Naive thymus-derived CD4-positive, alpha-beta T cell (primary cell): Measurements from ENCODE around the gene CLNK. TPM values are rescaled to one million over a fixed set of nuclear protein-coding genes. Genes with fewer than 3 reads are reported as not detected.
A peak's percentile ranks its signal among the peaks of the same experiment; 100 is the strongest.

Experiments used
- ATAC-seq: fragments of 150-1000 bp; cut with Tn5 transposase; 2 replicates; pipeline ENCODE4 v1.10.0; 2021; ENCODE audit warnings: mild to moderate bottlenecking, moderate library complexity
- CTCF ChIA-PET: fragments of 350-600 bp; sonication (Branson Sonifier 250); formaldehyde crosslinking; loops from one replicate; lab custom pipeline; 2021; ENCODE audit warnings: antibody characterized with exemption; lab: Charles Lee
- POLR2A ChIA-PET: fragments of 350-600 bp; sonication (Branson Sonifier 250); formaldehyde crosslinking; loops from one replicate; lab custom pipeline; 2021; ENCODE audit warnings: antibody characterized with exemption, inconsistent platforms; lab: Charles Lee
- DNase-seq, 9 donors: peaks; one replicate each; pipeline versions ENCODE4 v3.0.0 to v3.0.0-alpha.2; 2020 to 2022; ENCODE audit warnings: mixed read lengths in 1 of 9
- H3K27ac ChIP-seq: one replicate; pipeline ENCODE4 v1.7.0; 2013; ENCODE audit warnings: mild to moderate bottlenecking, low read depth, low read length, moderate library complexity
- H3K27me3 ChIP-seq, 2 donors: one replicate each; pipeline ENCODE4 v1.7.0; 2013; ENCODE audit warnings: low read length in 2 of 2, mild to moderate bottlenecking in 2 of 2, moderate library complexity in 2 of 2; ENCODE audit not compliant: control insufficient read depth in 2 of 2, insufficient read depth in 2 of 2
- H3K36me3 ChIP-seq, 3 experiments: 1 replicate in 2 of 3; 2 replicates in 1 of 3; pipeline ENCODE4 v1.7.0; 2013; ENCODE audit warnings: low read length in 3 of 3, mild to moderate bottlenecking in 3 of 3, moderate library complexity in 1 of 3; ENCODE audit not compliant: insufficient read depth in 3 of 3, control insufficient read depth in 2 of 3
- H3K4me1 ChIP-seq, 2 donors: one replicate each; pipeline ENCODE4 v1.7.0; 2013; ENCODE audit warnings: low read length in 2 of 2, mild to moderate bottlenecking in 2 of 2, moderate library complexity in 1 of 2; ENCODE audit not compliant: control insufficient read depth in 2 of 2, insufficient read depth in 2 of 2
- H3K4me3 ChIP-seq: 2 replicates; pipeline ENCODE4 v1.7.0; 2013; ENCODE audit warnings: mild to moderate bottlenecking, low read length
- H3K9me3 ChIP-seq, 3 experiments: 1 replicate in 2 of 3; 2 replicates in 1 of 3; pipeline ENCODE4 v1.7.0; 2013; ENCODE audit warnings: low read length in 3 of 3; ENCODE audit not compliant: control insufficient read depth in 2 of 3
- H3K27ac Mint-ChIP-seq, 9 donors: one replicate each; pipeline ENCODE4 v1.8.0; 2020 to 2022; ENCODE audit warnings: mixed read lengths in 9 of 9, mild to moderate bottlenecking in 8 of 9, moderate library complexity in 5 of 9, inconsistent platforms in 2 of 9
- H3K27me3 Mint-ChIP-seq, 5 donors: one replicate each; pipeline ENCODE4 v1.8.0; 2021 to 2022; ENCODE audit warnings: mixed read lengths in 5 of 5, mild to moderate bottlenecking in 1 of 5
- H3K36me3 Mint-ChIP-seq, 5 donors: one replicate each; pipeline ENCODE4 v1.8.0; 2020 to 2022; ENCODE audit warnings: mixed read lengths in 5 of 5, mild to moderate bottlenecking in 3 of 5, inconsistent platforms in 1 of 5
- H3K4me1 Mint-ChIP-seq, 7 donors: one replicate each; pipeline ENCODE4 v1.8.0; 2020 to 2022; ENCODE audit warnings: mixed read lengths in 7 of 7, mild to moderate bottlenecking in 3 of 7, inconsistent platforms in 1 of 7
- H3K4me3 Mint-ChIP-seq, 10 donors: one replicate each; pipeline ENCODE4 v1.8.0; 2020 to 2022; ENCODE audit warnings: mild to moderate bottlenecking in 10 of 10, mixed read lengths in 10 of 10, moderate library complexity in 6 of 10, inconsistent platforms in 2 of 10
- H3K9me3 Mint-ChIP-seq, 11 donors: one replicate each; pipeline ENCODE4 v1.8.0; 2020 to 2022; ENCODE audit warnings: mixed read lengths in 11 of 11, mild to moderate bottlenecking in 4 of 11, inconsistent platforms in 1 of 11, moderate library complexity in 1 of 11
- intact Hi-C, 2 donors: fragments of 100-400 bp; cut with micrococcal nuclease; formaldehyde crosslinking; loops; one replicate each; pipeline ENCODE4 v1.15.1; 2023
- polyA plus RNA-seq, 2 donors: library from polyadenylated mRNA; unstranded; fragments of 300-500 nt; fragmentation: Illumina TruSeq; gene quantifications; one replicate each; pipeline ENCODE4 v1.2.3, GENCODE V29; 2021
- total RNA-seq, 6 experiments: library from RNA in 5 of 6; stranded (reverse) in 5 of 6; gene quantifications; 1 replicate in 5 of 6; 2 replicates in 1 of 6; pipeline ENCODE4 v1.2.3 and lab custom pipeline; 2021 to 2026

CLNK gene
- total and polyA plus RNA-seq, 7 experiments from 2014 or later = 0.13 to 0.66 (median 0.22) TPM; not detected in 4

DNA sequence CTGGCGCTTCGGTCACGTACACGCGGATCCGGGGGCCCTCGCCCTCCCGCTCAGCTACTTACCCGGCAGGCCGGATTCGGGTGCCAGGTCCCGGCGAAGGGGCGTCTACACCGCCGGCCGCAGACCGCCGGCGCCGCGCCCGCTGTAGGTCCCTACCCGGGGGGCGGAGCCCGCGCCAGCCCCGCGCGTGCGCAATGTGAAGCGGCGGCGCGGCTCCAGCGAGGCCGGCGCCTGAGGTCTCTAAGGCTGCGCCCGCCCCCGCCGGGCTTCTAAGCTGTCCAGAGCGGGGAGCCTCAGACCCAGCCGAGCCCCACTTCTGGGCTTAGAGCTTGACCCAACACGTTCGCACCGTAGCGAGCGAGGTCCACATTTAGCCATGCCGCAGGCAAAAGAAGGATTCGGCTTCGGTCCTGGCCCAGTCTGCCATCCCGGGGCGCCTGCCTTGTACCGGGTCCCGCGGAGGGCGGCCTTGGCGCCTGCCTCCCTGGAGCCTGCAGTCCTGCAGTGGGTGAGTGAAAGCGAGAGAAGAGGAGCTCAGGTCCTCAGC lies 227.2 kb downstream of the CLNK start, which contains the start of gene ZNF518B:
TSS of gene ZNF518B (minus strand) at position 172 of the 547 bp plus-strand sequence. CDS start 11,098 bp downstream, outside the sequence.
- ATAC-seq (peak; percentile 80), DNase-seq (peak; percentile 73 to 89 (median 85))
- Histone ChIP-seq H3K4me3 (peak within 1 kb of the TSS; percentile 75), H3K4me1 (peaks cover 4 to 15% of the 10 kb centered on the region in 2 donors), H3K9me3 (peaks cover 0 to 10% (median 2%) of the 10 kb centered on the region in 3 experiments), H3K27ac (peak within 1 kb of the TSS; percentile 67), H3K36me3 (peaks cover 0 to 24% (median 4%) of the 10 kb centered on the region in 3 experiments), H3K27me3 (no peaks in the 10 kb centered on the region)
- Mint-ChIP-seq H3K27ac (peak within 1 kb of the TSS; percentile 79 to 95 (median 88)), H3K4me1 (peaks cover 16 to 63% (median 53%) of the 10 kb centered on the region in 7 donors), H3K36me3 (peaks cover 24 to 36% (median 32%) of the 10 kb centered on the region in 5 donors), H3K27me3 (peaks cover 0 to 19% (median 8%) of the 10 kb centered on the region in 5 donors), H3K9me3 (peaks cover 2 to 19% (median 7%) of the 10 kb centered on the region in 11 donors), H3K4me3 (peak within 1 kb of the TSS; percentile 81 to 93 (median 88))
- POLR2A ChIA-PET = interaction anchor here (0.6 to 2.3 kb wide), 8 partner anchors 11 to 766 kb away, joined by 3 to 24 read pairs (median 3); partner anchors contain the start of gene WDR1
- CTCF ChIA-PET = interaction anchor here (0.9 kb wide), 1 partner anchor 44 kb away, joined by 3 read pairs; no protein-coding TSS in a partner anchor
- intact Hi-C loops = loop anchor here (1.0 to 10.0 kb wide), 11 partner anchors 81 to 1013 kb away; no protein-coding TSS in a partner anchor

- Histone ChIP-seq H3K36me3 (peaks cover 0 to 27% (median 4%) of the 10 kb centered on the region in 3 experiments), H3K4me3 (peak overlapping the region; percentile 75), H3K27me3 (no peaks in the 10 kb centered on the region), H3K9me3 (peaks cover 0 to 8% (median 5%) of the 10 kb centered on the region in 3 experiments), H3K27ac (peak overlapping the region; percentile 67), H3K4me1 (peaks cover 4 to 15% of the 10 kb centered on the region in 2 donors)
- peak; percentile 31 to 67 (median 60) for DNase-seq
- intact Hi-C loops = loop anchor here (1.0 to 10.0 kb wide), 11 partner anchors 82 to 1014 kb away; no protein-coding TSS in a partner anchor
- H3K36me3 Mint-ChIP-seq = peaks cover 27 to 42% (median 38%) of the 10 kb centered on the region in 5 donors
- ATAC-seq = peak; percentile 59
- CTCF ChIA-PET = no interaction called here
- POLR2A ChIA-PET = interaction anchor here (0.9 to 2.3 kb wide), 6 partner anchors 10 to 766 kb away, joined by 3 to 24 read pairs (median 4); partner anchors contain the start of gene WDR1
- H3K27me3 Mint-ChIP-seq = peaks cover 0 to 13% (median 3%) of the 10 kb centered on the region in 5 donors
- H3K9me3 Mint-ChIP-seq = peaks cover 0 to 25% (median 9%) of the 10 kb centered on the region in 11 donors
- peaks cover 15 to 59% (median 49%) of the 10 kb centered on the region in 7 donors for H3K4me1 Mint-ChIP-seq
- peak overlapping the region; percentile 81 to 93 (median 88) for H3K4me3 Mint-ChIP-seq
- peak overlapping the region; percentile 79 to 95 (median 88) for H3K27ac Mint-ChIP-seq
Measured at GRCh38 chr4:10456595-10457254, 227.8 kb downstream of the CLNK start.

DNA sequence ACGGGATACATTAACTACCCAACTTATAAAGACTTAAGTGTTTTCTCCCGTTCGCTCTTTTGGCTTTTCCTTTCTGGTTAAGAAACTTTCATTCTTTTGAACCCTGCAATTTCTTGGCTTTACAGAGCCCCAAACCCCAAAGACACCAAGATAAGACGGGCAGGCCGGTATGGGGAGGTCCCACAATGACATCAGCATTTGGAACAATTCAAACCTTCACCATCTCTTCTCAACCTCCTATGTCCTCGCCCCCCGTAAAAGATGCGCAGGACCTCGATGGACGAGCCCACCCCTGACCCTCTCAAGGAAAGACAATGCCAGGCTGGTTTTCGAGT lies 228.3 kb downstream of the CLNK start:
- Histone ChIP-seq H3K27me3 (no peaks in the 10 kb centered on the region), H3K36me3 (peaks cover 0 to 30% (median 4%) of the 10 kb centered on the region in 3 experiments), H3K9me3 (peaks cover 0 to 8% (median 4%) of the 10 kb centered on the region in 3 experiments), H3K27ac (peak overlapping the region; percentile 67), H3K4me1 (peaks cover 4 to 15% of the 10 kb centered on the region in 2 donors), H3K4me3 (peak overlapping the region; percentile 75)
- intact Hi-C loops = loop anchor here (2.0 to 10.0 kb wide), 8 partner anchors 275 to 1015 kb away; no protein-coding TSS in a partner anchor
- Mint-ChIP-seq H3K4me1 (peaks cover 12 to 59% (median 46%) of the 10 kb centered on the region in 7 donors), H3K4me3 (peak overlapping the region; percentile 81 to 93 (median 88)), H3K27me3 (peaks cover 0 to 10% (median 0%) of the 10 kb centered on the region in 5 donors), H3K27ac (peak overlapping the region; percentile 79 to 95 (median 88)), H3K36me3 (peaks cover 27 to 45% (median 42%) of the 10 kb centered on the region in 5 donors), H3K9me3 (peaks cover 0 to 29% (median 10%) of the 10 kb centered on the region in 11 donors)
- CTCF ChIA-PET = no interaction called here
- DNase-seq (no peak), ATAC-seq (no peak)
- POLR2A ChIA-PET = interaction anchor here (0.6 to 2.3 kb wide), 5 partner anchors 291 to 765 kb away, joined by 3 to 24 read pairs (median 3); partner anchors contain the start of gene WDR1

- Histone ChIP-seq H3K4me3 (no peak overlapping the region), H3K9me3 (peaks cover 0 to 9% (median 8%) of the 10 kb centered on the region in 3 experiments), H3K27ac (no peak overlapping the region), H3K27me3 (no peaks in the 10 kb centered on the region), H3K4me1 (peaks cover 4 to 15% of the 10 kb centered on the region in 2 donors), H3K36me3 (peaks cover 0 to 39% (median 13%) of the 10 kb centered on the region in 3 experiments)
- H3K9me3 Mint-ChIP-seq = peaks cover 4 to 40% (median 11%) of the 10 kb centered on the region in 11 donors
- DNase-seq = no peak
- H3K36me3 Mint-ChIP-seq = peaks cover 36 to 54% (median 52%) of the 10 kb centered on the region in 5 donors
- no peak for ATAC-seq
- H3K4me3 Mint-ChIP-seq = peak overlapping the region in 9 of 10 donors; percentile 2 to 91 (median 38)
- H3K27ac Mint-ChIP-seq = peak overlapping the region in 3 of 9 donors; percentile 26 to 62 (median 32)
- peaks cover 0 to 5% (median 0%) of the 10 kb centered on the region in 5 donors for H3K27me3 Mint-ChIP-seq
- POLR2A ChIA-PET = no interaction called here
- peaks cover 7 to 52% (median 39%) of the 10 kb centered on the region in 7 donors for H3K4me1 Mint-ChIP-seq
- intact Hi-C loops = loop anchor here (5.0 to 10.0 kb wide), 4 partner anchors 358 to 850 kb away; no protein-coding TSS in a partner anchor
- CTCF ChIA-PET = no interaction called here
Measured at GRCh38 chr4:10455133-10455532, 229.4 kb downstream of the CLNK start.

DNA sequence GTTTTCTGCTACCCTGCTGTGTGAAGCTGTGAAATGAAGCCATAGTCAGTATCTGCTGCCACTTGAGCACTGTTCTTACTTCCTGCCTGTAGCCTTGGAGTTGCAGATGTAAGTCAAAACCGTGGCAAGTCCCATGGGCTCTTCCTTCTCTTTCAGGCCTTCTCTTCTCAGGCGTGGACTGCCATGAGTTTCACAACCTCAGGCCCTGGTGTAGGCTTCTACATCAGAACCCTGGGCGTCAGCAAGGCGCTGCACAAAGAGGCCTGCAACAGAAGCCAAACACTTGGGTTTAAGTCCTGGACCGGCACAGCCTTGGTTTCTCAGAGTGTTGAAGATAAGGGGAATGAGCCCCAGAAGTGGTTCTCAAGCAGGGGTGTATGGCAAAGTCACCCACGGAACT lies 229.8 kb downstream of the CLNK start:
- peaks cover 5 to 44% (median 14%) of the 10 kb centered on the region in 11 donors for H3K9me3 Mint-ChIP-seq
- peaks cover 7 to 50% (median 38%) of the 10 kb centered on the region in 7 donors for H3K4me1 Mint-ChIP-seq
- peaks cover 4 to 15% of the 10 kb centered on the region in 2 donors for H3K4me1 ChIP-seq
- peaks cover 0 to 43% (median 13%) of the 10 kb centered on the region in 3 experiments for H3K36me3 ChIP-seq
- peaks cover 0 to 13% (median 8%) of the 10 kb centered on the region in 3 experiments for H3K9me3 ChIP-seq
- no peak for ATAC-seq
- peaks cover 0 to 5% (median 0%) of the 10 kb centered on the region in 5 donors for H3K27me3 Mint-ChIP-seq
- peak overlapping the region in 1 of 9 donors; percentile 58 for H3K27ac Mint-ChIP-seq
- peak overlapping the region in 1 of 10 donors; percentile 58 for H3K4me3 Mint-ChIP-seq
- no peaks in the 10 kb centered on the region for H3K27me3 ChIP-seq
- ChIA-PET POLR2A (no interaction called here), CTCF (no interaction called here)
- H3K27ac ChIP-seq = no peak overlapping the region
- peaks cover 39 to 58% (median 56%) of the 10 kb centered on the region in 5 donors for H3K36me3 Mint-ChIP-seq
- no peak overlapping the region for H3K4me3 ChIP-seq
- DNase-seq = no peak
- intact Hi-C loops = loop anchor here (5.0 to 10.0 kb wide), 4 partner anchors 357 to 850 kb away; no protein-coding TSS in a partner anchor
